CD14-positive monocyte (primary cell): ENCODE results near the gene ROBO2. TPM values are rescaled to one million over a fixed set of nuclear protein-coding genes. Genes with fewer than 3 reads are reported as not detected.

Experiments used
- DNase-seq, 3 donors: peaks; one replicate each; pipeline ENCODE4 v3.0.0-alpha.2; 2011 to 2022
- H2AFZ ChIP-seq: 2 replicates; pipeline ENCODE4 v1.6.0; 2012; ENCODE audit warnings: mild to moderate bottlenecking, low read depth, low read length, inconsistent platforms; ENCODE audit not compliant: insufficient read depth, poor library complexity, severe bottlenecking
- H3K27ac ChIP-seq, 2 donors: 1 replicate in 1 of 2; 2 replicates in 1 of 2; pipeline ENCODE4 v1.5.1; 2012 to 2013; ENCODE audit warnings: low read length in 2 of 2, control low read depth in 1 of 2, inconsistent platforms in 1 of 2, low read depth in 1 of 2, mild to moderate bottlenecking in 1 of 2
- H3K27me3 ChIP-seq, 2 donors: one replicate each; pipeline versions ENCODE4 v1.6.0 to v1.6.1; 2011 to 2013; ENCODE audit warnings: low read length in 2 of 2; ENCODE audit not compliant: control insufficient read depth in 2 of 2, insufficient read depth in 2 of 2
- H3K36me3 ChIP-seq, 2 donors: replicated peaks in 1 of 2; 1 replicate in 1 of 2; 2 replicates in 1 of 2; pipeline versions ENCODE4 v1.5.1 to v1.6.1; 2012 to 2013; ENCODE audit warnings: low read length in 2 of 2, control low read depth in 1 of 2, inconsistent platforms in 1 of 2, mild to moderate bottlenecking in 1 of 2; ENCODE audit not compliant: insufficient read depth in 2 of 2, control insufficient read depth in 1 of 2
- H3K4me1 ChIP-seq, 2 donors: 1 replicate in 1 of 2; 2 replicates in 1 of 2; pipeline versions ENCODE4 v1.5.1 to v1.6.1; 2012 to 2013; ENCODE audit warnings: low read length in 2 of 2, control low read depth in 1 of 2, inconsistent platforms in 1 of 2, mild to moderate bottlenecking in 1 of 2, moderate library complexity in 1 of 2; ENCODE audit not compliant: insufficient read depth in 2 of 2, control insufficient read depth in 1 of 2
- H3K4me2 ChIP-seq: replicated peaks from 2 replicates; pipeline ENCODE3; 2012; ENCODE audit warnings: low read length, moderate library complexity, mild to moderate bottlenecking; ENCODE audit not compliant: poor library complexity, severe bottlenecking; ENCODE audit errors: extremely low read depth
- H3K4me3 ChIP-seq, 3 experiments: fragments of 200-600 bp in 1 of 3; sonication (generic) in 1 of 3; replicated peaks in 1 of 3; 1 replicate in 2 of 3; 2 replicates in 1 of 3; pipeline ENCODE4 v1.5.1; 2011 to 2013; ENCODE audit warnings: low read length in 3 of 3, mild to moderate bottlenecking in 3 of 3, control low read depth in 2 of 3, low read depth in 2 of 3, inconsistent platforms in 1 of 3, moderate library complexity in 1 of 3
- H3K79me2 ChIP-seq: 2 replicates; pipeline ENCODE4 v1.6.0; 2012; ENCODE audit warnings: mild to moderate bottlenecking, control low read depth, inconsistent platforms, low read length, moderate library complexity; ENCODE audit not compliant: insufficient read depth
- H3K9ac ChIP-seq: 2 replicates; pipeline ENCODE4 v1.6.0; 2017; ENCODE audit warnings: low read length, mild to moderate bottlenecking; ENCODE audit not compliant: insufficient read depth, poor library complexity, severe bottlenecking
- H3K9me3 ChIP-seq, 2 donors: replicated peaks in 1 of 2; 1 replicate in 1 of 2; 2 replicates in 1 of 2; pipeline versions ENCODE4 v1.5.1 to v1.6.1; 2012 to 2013; ENCODE audit warnings: low read length in 2 of 2, control low read depth in 1 of 2; ENCODE audit not compliant: control insufficient read depth in 1 of 2, insufficient read depth in 1 of 2
- H4K20me1 ChIP-seq: 2 replicates; pipeline ENCODE4 v1.6.0; 2012; ENCODE audit warnings: mild to moderate bottlenecking, low read length, control low read depth, moderate library complexity; ENCODE audit not compliant: insufficient read depth
- H3K27ac Mint-ChIP-seq, 7 donors: one replicate each; pipeline ENCODE4 v1.8.0; 2020; ENCODE audit warnings: mild to moderate bottlenecking in 7 of 7, mixed read lengths in 7 of 7, moderate library complexity in 6 of 7, inconsistent platforms in 2 of 7
- H3K27me3 Mint-ChIP-seq, 3 donors: one replicate each; pipeline ENCODE4 v1.8.0; 2021 to 2022; ENCODE audit warnings: low read depth in 3 of 3, mild to moderate bottlenecking in 3 of 3, mixed read lengths in 3 of 3, moderate library complexity in 3 of 3, inconsistent platforms in 1 of 3
- H3K36me3 Mint-ChIP-seq, 2 donors: one replicate each; pipeline ENCODE4 v1.8.0; 2020; ENCODE audit warnings: mixed read lengths in 2 of 2, inconsistent platforms in 1 of 2, mild to moderate bottlenecking in 1 of 2
- H3K4me1 Mint-ChIP-seq: one replicate; pipeline ENCODE4 v1.8.0; 2020; ENCODE audit warnings: mild to moderate bottlenecking, mixed read lengths
- H3K4me3 Mint-ChIP-seq, 2 donors: one replicate each; pipeline ENCODE4 v1.8.0; 2020; ENCODE audit warnings: mild to moderate bottlenecking in 2 of 2, mixed read lengths in 2 of 2, moderate library complexity in 1 of 2
- H3K9me3 Mint-ChIP-seq, 7 donors: one replicate each; pipeline ENCODE4 v1.8.0; 2020 to 2022; ENCODE audit warnings: mixed read lengths in 7 of 7, mild to moderate bottlenecking in 6 of 7, moderate library complexity in 6 of 7, inconsistent platforms in 2 of 7
- CTCF ChIP-seq: fragments of 200-600 bp; IDR thresholded peaks from one replicate; pipeline ENCODE4 v1.8.0; 2022; ENCODE audit warnings: antibody characterized with exemption, mild to moderate bottlenecking
- WGBS: methylation state at CpG from one replicate; pipeline ENCODE4 v1.1.5; 2013; ENCODE audit warnings: missing lambda C conversion rate; ENCODE audit not compliant: insufficient coverage; 5-methylcytosine and 5-hydroxymethylcytosine counted together
- intact Hi-C, 2 donors: fragments of 100-400 bp; cut with micrococcal nuclease; formaldehyde crosslinking; loops; one replicate each; pipeline versions ENCODE4 v1.15.0 to v1.15.1; 2023
- polyA plus RNA-seq, 3 donors: library from polyadenylated mRNA; depleted of rRNA in 1 of 3; unstranded in 2 of 3; stranded (reverse) in 1 of 3; fragments of 300-500 nt in 2 of 3; fragments of >200 nt in 1 of 3; fragmentation: Illumina TruSeq in 2 of 3; gene quantifications; 1 replicate in 2 of 3; 2 replicates in 1 of 3; pipeline ENCODE4 v1.2.3, GENCODE V29; 2012 to 2021

The ROBO2 gene
- polyA plus RNA-seq, 3 donors, result not detected

- no peaks in the 10 kb centered on the region for H3K36me3 Mint-ChIP-seq
- no peak overlapping the region for H3K4me2 ChIP-seq
- H3K4me1 ChIP-seq, result no peaks in the 10 kb centered on the region
- no peak overlapping the region for H3K27ac ChIP-seq
- no peak overlapping the region for H3K27ac Mint-ChIP-seq
- peaks cover 0 to 2% (median 0%) of the 10 kb centered on the region in 3 donors for H3K27me3 Mint-ChIP-seq
- no peak overlapping the region for H2AFZ ChIP-seq
- no peak overlapping the region for H3K4me3 ChIP-seq
- H3K36me3 ChIP-seq, result no peaks in the 10 kb centered on the region
- no peaks in the 10 kb centered on the region for H3K9me3 ChIP-seq
- no peaks in the 10 kb centered on the region for H4K20me1 ChIP-seq
- H3K9ac ChIP-seq, result no peak overlapping the region
- 100% methylated on average over 6 of the region's 12 CpGs for WGBS
- no peaks in the 10 kb centered on the region for H3K79me2 ChIP-seq
- intact Hi-C loops, result no loop called here
- no peak for DNase-seq
- H3K27me3 ChIP-seq, result no peaks in the 10 kb centered on the region
- no peaks in the 10 kb centered on the region for H3K9me3 Mint-ChIP-seq
- no peak for TF ChIP-seq CTCF
- no peak overlapping the region for H3K4me3 Mint-ChIP-seq
- no peaks in the 10 kb centered on the region for H3K4me1 Mint-ChIP-seq
Measured at GRCh38 chr3:77195766-77196545, 156.1 kb downstream of the ROBO2 start.

GRCh38 chr3:77197408-77197807, 157.5 kb downstream of the ROBO2 start:
- no peak overlapping the region for H3K4me3 Mint-ChIP-seq
- no peak overlapping the region for H3K27ac Mint-ChIP-seq
- no peaks in the 10 kb centered on the region for H3K27me3 ChIP-seq
- no peak for DNase-seq
- H3K9me3 Mint-ChIP-seq, result no peaks in the 10 kb centered on the region
- H3K4me3 ChIP-seq, result no peak overlapping the region
- H3K4me1 Mint-ChIP-seq, result no peaks in the 10 kb centered on the region
- H3K27me3 Mint-ChIP-seq, result peaks cover 0 to 2% (median 0%) of the 10 kb centered on the region in 3 donors
- H4K20me1 ChIP-seq, result no peaks in the 10 kb centered on the region
- H3K36me3 ChIP-seq, result no peaks in the 10 kb centered on the region
- no peaks in the 10 kb centered on the region for H3K36me3 Mint-ChIP-seq
- no peaks in the 10 kb centered on the region for H3K4me1 ChIP-seq
- no peak overlapping the region for H3K27ac ChIP-seq
- H3K9me3 ChIP-seq, result no peaks in the 10 kb centered on the region
- no peak overlapping the region for H3K9ac ChIP-seq
- no peak for TF ChIP-seq CTCF
- H3K4me2 ChIP-seq, result no peak overlapping the region
- intact Hi-C loops, result no loop called here
- 64% methylated on average over 1 of the region's 2 CpGs for WGBS
- no peak overlapping the region for H2AFZ ChIP-seq
- H3K79me2 ChIP-seq, result no peaks in the 10 kb centered on the region
